ENCODE measurements around the gene GANAB. TPM values are rescaled to one million over a fixed set of nuclear protein-coding genes. Genes with fewer than 3 reads are reported as not detected.
"Not testable (repeated sequence)": the region's sequence is repeated elsewhere in the genome, so short reads cannot be mapped to it uniquely, and the experiment has no call there.

The GANAB gene
- total RNA-seq, 1 donor from 2014 or later: 383 TPM

- Mint-ChIP-seq H3K4me3 (ENCODE audit: unreplicated experiment) (peak overlapping the region; percentile 94), H3K36me3 (ENCODE audit: low read depth, unreplicated experiment) (peaks cover 26% of the 10 kb centered on the region), H3K4me1 (ENCODE audit: unreplicated experiment) (peaks cover 8% of the 10 kb centered on the region), H3K9me3 (ENCODE audit: unreplicated experiment) (no peaks in the 10 kb centered on the region), H3K27ac (ENCODE audit: unreplicated experiment) (peak overlapping the region; percentile 92), H3K27me3 (ENCODE audit: unreplicated experiment) (peaks cover 5% of the 10 kb centered on the region)
- TF ChIP-seq CTCF (IDR thresholded peaks at IDR 0.05; ENCODE audit: unreplicated experiment): no peak
- no peak for DNase-seq (ENCODE audit: low spot score)
Observed at GRCh38 chr11:62678433-62678769, 32.0 kb upstream of the GANAB start.

GRCh38 chr11:62677714-62678113 is 31.3 kb upstream of the GANAB start:
- DNase-seq (ENCODE audit: low spot score): no peak
- peaks cover 6% of the 10 kb centered on the region for H3K27me3 Mint-ChIP-seq (ENCODE audit: unreplicated experiment)
- H3K9me3 Mint-ChIP-seq (ENCODE audit: unreplicated experiment): no peaks in the 10 kb centered on the region
- H3K27ac Mint-ChIP-seq (ENCODE audit: unreplicated experiment): peak overlapping the region; percentile 92
- peak overlapping the region; percentile 94 for H3K4me3 Mint-ChIP-seq (ENCODE audit: unreplicated experiment)
- no peak for TF ChIP-seq CTCF (IDR thresholded peaks at IDR 0.05; ENCODE audit: unreplicated experiment)
- peaks cover 12% of the 10 kb centered on the region for H3K4me1 Mint-ChIP-seq (ENCODE audit: unreplicated experiment)
- peaks cover 26% of the 10 kb centered on the region for H3K36me3 Mint-ChIP-seq (ENCODE audit: low read depth, unreplicated experiment)

GRCh38 chr11:62677156-62677555 is 30.7 kb upstream of the GANAB start:
- Mint-ChIP-seq H3K27ac (ENCODE audit: unreplicated experiment) (peak overlapping the region; percentile 33), H3K4me3 (ENCODE audit: unreplicated experiment) (peak overlapping the region; percentile 29), H3K27me3 (ENCODE audit: unreplicated experiment) (peaks cover 7% of the 10 kb centered on the region), H3K9me3 (ENCODE audit: unreplicated experiment) (no peaks in the 10 kb centered on the region), H3K4me1 (ENCODE audit: unreplicated experiment) (peaks cover 14% of the 10 kb centered on the region), H3K36me3 (ENCODE audit: low read depth, unreplicated experiment) (peaks cover 26% of the 10 kb centered on the region)
- no peak for DNase-seq (ENCODE audit: low spot score)
- TF ChIP-seq CTCF (IDR thresholded peaks at IDR 0.05; ENCODE audit: unreplicated experiment): no peak

- DNase-seq (ENCODE audit: low spot score): no peak
- Mint-ChIP-seq H3K4me1 (ENCODE audit: unreplicated experiment) (peaks cover 14% of the 10 kb centered on the region), H3K4me3 (ENCODE audit: unreplicated experiment) (peak overlapping the region; percentile 29)
Observed at GRCh38 chr11:62676698-62677097, 30.3 kb upstream of the GANAB start.

GRCh38 chr11:62675415-62675814 is 29.0 kb upstream of the GANAB start:
- Mint-ChIP-seq H3K36me3 (ENCODE audit: low read depth, unreplicated experiment) (peaks cover 29% of the 10 kb centered on the region), H3K27me3 (ENCODE audit: unreplicated experiment) (peaks cover 11% of the 10 kb centered on the region), H3K4me1 (ENCODE audit: unreplicated experiment) (peaks cover 23% of the 10 kb centered on the region)
- not testable (repeated sequence) for H3K4me3 Mint-ChIP-seq (ENCODE audit: unreplicated experiment); H3K27ac Mint-ChIP-seq (ENCODE audit: unreplicated experiment); DNase-seq (ENCODE audit: low spot score); H3K9me3 Mint-ChIP-seq (ENCODE audit: unreplicated experiment)

More at GRCh38 chr11:62676698-62677097, 30.3 kb upstream of the GANAB start:
- no peak overlapping the region for H3K27ac Mint-ChIP-seq (ENCODE audit: unreplicated experiment)
- no peaks in the 10 kb centered on the region for H3K9me3 Mint-ChIP-seq (ENCODE audit: unreplicated experiment)
- TF ChIP-seq CTCF (IDR thresholded peaks at IDR 0.05; ENCODE audit: unreplicated experiment): no peak
- peaks cover 7% of the 10 kb centered on the region for H3K27me3 Mint-ChIP-seq (ENCODE audit: unreplicated experiment)
- peaks cover 26% of the 10 kb centered on the region for H3K36me3 Mint-ChIP-seq (ENCODE audit: low read depth, unreplicated experiment)

GRCh38 chr11:62673196-62673525 is 26.7 kb upstream of the GANAB start:
- H3K27ac Mint-ChIP-seq (ENCODE audit: unreplicated experiment): peak overlapping the region; percentile 52
- TF ChIP-seq CTCF (IDR thresholded peaks at IDR 0.05; ENCODE audit: unreplicated experiment): no peak
- no peak for DNase-seq (ENCODE audit: low spot score)
- H3K4me1 Mint-ChIP-seq (ENCODE audit: unreplicated experiment): peaks cover 24% of the 10 kb centered on the region
- peaks cover 28% of the 10 kb centered on the region for H3K36me3 Mint-ChIP-seq (ENCODE audit: low read depth, unreplicated experiment)
- peak overlapping the region; percentile 95 for H3K4me3 Mint-ChIP-seq (ENCODE audit: unreplicated experiment)
- H3K27me3 Mint-ChIP-seq (ENCODE audit: unreplicated experiment): peaks cover 9% of the 10 kb centered on the region
- H3K9me3 Mint-ChIP-seq (ENCODE audit: unreplicated experiment): no peaks in the 10 kb centered on the region

All from endothelial cell (in vitro differentiated cells).